Neuronal stem cell (in vitro differentiated cells): Measurements from ENCODE around the gene CLTCL1.
A peak's percentile ranks its signal among the peaks of the same experiment; 100 is the strongest.
"Not testable (repeated sequence)": the region's sequence is repeated elsewhere in the genome, so short reads cannot be mapped to it uniquely, and the experiment has no call there.

Experiments used
- DNase-seq: peaks from one replicate; pipeline ENCODE4 v3.0.0-alpha.2; 2013; ENCODE audit warnings: low spot score
- H2AFZ ChIP-seq: one replicate; pipeline ENCODE4 v1.6.1; 2013; ENCODE audit warnings: mild to moderate bottlenecking, low read length, inconsistent platforms
- H2AK5ac ChIP-seq: 2 replicates; pipeline ENCODE4 v1.6.1; 2013; ENCODE audit warnings: low read depth, mild to moderate bottlenecking, inconsistent platforms, low read length, moderate library complexity, mixed read lengths
- H2BK120ac ChIP-seq: 2 replicates; pipeline ENCODE4 v1.6.1; 2013; ENCODE audit warnings: low read depth, mild to moderate bottlenecking, inconsistent platforms, low read length, moderate library complexity, mixed read lengths
- H2BK12ac ChIP-seq: one replicate; pipeline ENCODE4 v1.6.1; 2013; ENCODE audit warnings: low read length, inconsistent platforms
- H2BK15ac ChIP-seq: 2 replicates; pipeline ENCODE4 v1.6.1; 2013; ENCODE audit warnings: mild to moderate bottlenecking, low read length, inconsistent platforms, mixed read lengths
- H2BK5ac ChIP-seq: one replicate; pipeline ENCODE4 v1.6.1; 2013; ENCODE audit warnings: inconsistent platforms, mild to moderate bottlenecking, low read length, moderate library complexity
- H3K14ac ChIP-seq: one replicate; pipeline ENCODE4 v1.6.1; 2013; ENCODE audit warnings: low read length, inconsistent platforms
- H3K18ac ChIP-seq: 2 replicates; pipeline ENCODE4 v1.6.1; 2013; ENCODE audit warnings: low read length, inconsistent platforms
- H3K23ac ChIP-seq: 2 replicates; pipeline ENCODE4 v1.6.1; 2013; ENCODE audit warnings: low read depth, mild to moderate bottlenecking, mixed read lengths, low read length, inconsistent platforms; ENCODE audit not compliant: poor library complexity
- H3K27ac ChIP-seq: replicated peaks from 3 replicates; pipeline ENCODE4 v1.5.1; 2013; ENCODE audit warnings: low read length, inconsistent platforms
- H3K27me3 ChIP-seq, 3 experiments: 2 replicates each; pipeline ENCODE4 v1.6.1; 2013; ENCODE audit warnings: low read length in 3 of 3, mild to moderate bottlenecking in 2 of 3, inconsistent platforms in 1 of 3, low read depth in 1 of 3, mixed read lengths in 1 of 3, moderate library complexity in 1 of 3; ENCODE audit not compliant: control insufficient read depth in 3 of 3, insufficient read depth in 3 of 3
- H3K36me3 ChIP-seq, 2 donors: replicated peaks in 1 of 2; 2 replicates each; pipeline ENCODE4 v1.6.1; 2013; ENCODE audit warnings: low read length in 2 of 2; ENCODE audit not compliant: control insufficient read depth in 2 of 2, insufficient read depth in 2 of 2
- H3K4ac ChIP-seq: 2 replicates; pipeline ENCODE4 v1.6.1; 2013; ENCODE audit warnings: inconsistent platforms, mild to moderate bottlenecking, low read length, moderate library complexity
- H3K4me1 ChIP-seq, 2 donors: 1 replicate in 1 of 2; 2 replicates in 1 of 2; pipeline ENCODE4 v1.6.1; 2013; ENCODE audit warnings: low read length in 2 of 2, low read depth in 1 of 2; ENCODE audit not compliant: control insufficient read depth in 2 of 2, insufficient read depth in 1 of 2
- H3K4me2 ChIP-seq: one replicate; pipeline ENCODE4 v1.6.1; 2013; ENCODE audit warnings: mild to moderate bottlenecking, low read length, inconsistent platforms; ENCODE audit not compliant: insufficient read depth, poor library complexity, severe bottlenecking
- H3K4me3 ChIP-seq, 2 donors: 2 replicates each; pipeline ENCODE4 v1.5.1; 2013; ENCODE audit warnings: low read length in 2 of 2, mild to moderate bottlenecking in 2 of 2, inconsistent platforms in 1 of 2, moderate library complexity in 1 of 2
- H3K79me1 ChIP-seq: one replicate; pipeline ENCODE4 v1.6.1; 2013; ENCODE audit warnings: low read depth, mild to moderate bottlenecking, inconsistent platforms, low read length, moderate library complexity
- H3K9ac ChIP-seq: one replicate; pipeline ENCODE4 v1.6.1; 2013; ENCODE audit warnings: mild to moderate bottlenecking, low read depth, low read length, inconsistent platforms; ENCODE audit not compliant: poor library complexity
- H3K9me3 ChIP-seq, 2 donors: replicated peaks in 1 of 2; 2 replicates each; pipeline versions ENCODE3 to v1.6.1; 2013; ENCODE audit warnings: low read length in 2 of 2, mild to moderate bottlenecking in 2 of 2, inconsistent platforms in 1 of 2, low read depth in 1 of 2, mixed read lengths in 1 of 2, moderate library complexity in 1 of 2; ENCODE audit not compliant: control insufficient read depth in 2 of 2, insufficient read depth in 1 of 2
- H4K8ac ChIP-seq: one replicate; pipeline ENCODE4 v1.6.1; 2013; ENCODE audit warnings: low read depth, mild to moderate bottlenecking, inconsistent platforms, low read length, moderate library complexity
- H4K91ac ChIP-seq: one replicate; pipeline ENCODE4 v1.6.1; 2013; ENCODE audit warnings: low read length, low read depth, mild to moderate bottlenecking, inconsistent platforms; ENCODE audit not compliant: poor library complexity
- WGBS, 2 donors: extraction: QIAGEN DNeasy Blood & Tissue Kit; methylation state at CpG; one replicate each; pipeline ENCODE4 v1.1.7; 2013; ENCODE audit warnings: missing lambda C conversion rate in 2 of 2, mixed read lengths in 1 of 2; ENCODE audit not compliant: insufficient read length in 2 of 2, insufficient replicate concordance in 1 of 2; ENCODE audit errors: extremely low coverage in 2 of 2; 5-methylcytosine and 5-hydroxymethylcytosine counted together

Gene CLTCL1

DNA sequence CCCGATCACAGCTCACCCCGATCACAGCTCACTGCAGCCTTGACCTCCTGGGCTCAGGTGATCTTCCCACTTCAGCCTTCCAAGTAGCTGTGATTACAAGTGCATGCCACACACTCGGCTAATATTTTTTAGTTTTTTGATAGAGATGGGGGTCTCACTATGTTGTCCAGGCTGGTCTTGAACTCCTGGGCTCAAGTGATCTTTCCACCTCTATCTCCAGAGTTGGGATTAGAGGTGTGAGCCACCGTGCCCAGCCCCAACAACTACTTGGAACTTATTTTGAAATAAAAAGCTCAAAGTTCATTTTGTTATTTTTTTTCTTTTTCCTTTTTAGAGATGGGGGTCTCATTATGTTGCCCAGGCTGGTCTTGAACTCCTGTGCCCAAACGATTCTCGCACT, 85.2 kb downstream of the CLTCL1 start:
- Histone ChIP-seq H3K18ac (no peak overlapping the region), H3K4me1 (peaks cover 0 to 2% of the 10 kb centered on the region in 2 donors), H3K36me3 (peaks cover 5 to 17% of the 10 kb centered on the region in 2 donors), H3K4me2 (no peak overlapping the region), H3K9ac (no peak overlapping the region), H3K27ac (no peak overlapping the region), H3K9me3 (no peaks in the 10 kb centered on the region), H2BK5ac (no peak overlapping the region), H3K79me1 (no peaks in the 10 kb centered on the region), H2BK12ac (no peak overlapping the region), H4K8ac (no peak overlapping the region), H2AK5ac (no peak overlapping the region), H3K27me3 (no peaks in the 10 kb centered on the region), H2BK15ac (no peak overlapping the region), H3K4me3 (no peak overlapping the region), H3K14ac (no peak overlapping the region), H2BK120ac (no peak overlapping the region), H3K4ac (no peak overlapping the region), H4K91ac (no peak overlapping the region), H2AFZ (no peak overlapping the region), H3K23ac (no peak overlapping the region)
- no CpG with 5 or more reads among the region's 6 CpGs for WGBS, 2 donors
- no peak for DNase-seq

DNA sequence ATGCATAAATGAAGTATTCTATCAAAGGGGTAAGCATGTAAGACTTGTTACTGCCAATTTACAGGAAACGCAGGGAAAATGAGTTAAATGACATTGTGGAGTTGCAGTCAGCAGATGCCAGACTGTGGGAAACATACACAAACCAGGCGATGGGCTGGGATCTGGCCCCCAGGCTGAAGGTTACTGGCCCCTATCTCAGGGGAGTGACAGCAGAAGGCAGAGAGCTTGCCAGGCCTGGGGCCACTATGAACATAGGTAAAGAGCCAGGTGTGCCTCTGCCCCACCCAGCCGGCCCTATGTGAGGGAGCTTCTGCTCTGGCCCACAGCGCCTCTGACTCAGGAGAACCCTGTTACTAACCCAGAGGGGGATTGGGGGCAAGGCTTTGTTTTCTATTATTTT, 86.9 kb downstream of the CLTCL1 start:
- no peak overlapping the region for H3K4me3 ChIP-seq
- WGBS, 2 donors, result no CpG with 5 or more reads among the region's 4 CpGs

DNA sequence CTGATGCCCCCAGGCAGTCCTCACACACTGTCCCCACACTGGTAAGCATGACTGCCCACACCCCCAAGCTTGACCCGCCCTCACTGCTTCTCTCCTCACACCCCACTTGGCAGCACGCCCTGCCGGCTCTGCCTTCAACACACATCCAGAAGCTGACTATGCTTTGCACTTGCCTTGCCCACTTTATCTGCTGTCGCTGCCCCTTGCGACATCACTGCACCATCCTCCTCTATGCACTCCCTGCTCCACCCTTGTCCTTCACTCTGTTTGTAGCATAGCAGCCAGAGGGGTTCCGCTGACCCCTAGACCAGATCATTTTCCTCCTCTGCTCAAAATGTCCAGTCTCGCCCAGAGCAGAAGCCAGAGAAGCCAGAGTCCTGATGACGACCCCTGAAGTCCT, 87.7 kb downstream of the CLTCL1 start:
- Histone ChIP-seq H3K79me1 (no peaks in the 10 kb centered on the region), H3K4me3 (peak overlapping the region in 1 of 2 donors; percentile 62), H3K9ac (no peak overlapping the region), H2BK5ac (no peak overlapping the region), H3K18ac (no peak overlapping the region), H2AFZ (no peak overlapping the region), H4K8ac (no peak overlapping the region), H3K4me2 (no peak overlapping the region), H2BK15ac (no peak overlapping the region), H3K27ac (no peak overlapping the region), H2BK120ac (no peak overlapping the region), H3K4ac (no peak overlapping the region), H4K91ac (no peak overlapping the region), H3K23ac (peak overlapping the region; percentile 52), H2BK12ac (no peak overlapping the region), H3K36me3 (peaks cover 3 to 10% of the 10 kb centered on the region in 2 donors), H3K9me3 (no peaks in the 10 kb centered on the region), H3K14ac (no peak overlapping the region), H3K4me1 (peaks cover 0 to 2% of the 10 kb centered on the region in 2 donors), H3K27me3 (no peaks in the 10 kb centered on the region), H2AK5ac (no peak overlapping the region)
- no CpG with 5 or more reads among the region's 8 CpGs for WGBS, 2 donors
- DNase-seq, result no peak

More for the DNA sequence above, 86.9 kb downstream of the CLTCL1 start:
- Histone ChIP-seq H3K27me3 (no peaks in the 10 kb centered on the region), H3K18ac (peak overlapping the region; percentile 16), H2AK5ac (no peak overlapping the region), H3K23ac (no peak overlapping the region), H2BK12ac (no peak overlapping the region), H2AFZ (no peak overlapping the region), H3K36me3 (peaks cover under 1 to 10% of the 10 kb centered on the region in 2 donors), H3K9me3 (no peaks in the 10 kb centered on the region), H3K14ac (no peak overlapping the region), H3K4me1 (peaks cover 0 to 2% of the 10 kb centered on the region in 2 donors), H4K91ac (no peak overlapping the region), H2BK120ac (no peak overlapping the region), H3K4ac (no peak overlapping the region), H4K8ac (no peak overlapping the region), H2BK5ac (no peak overlapping the region), H2BK15ac (no peak overlapping the region), H3K4me2 (no peak overlapping the region), H3K27ac (no peak overlapping the region), H3K9ac (no peak overlapping the region), H3K79me1 (no peaks in the 10 kb centered on the region)
- no peak for DNase-seq

DNA sequence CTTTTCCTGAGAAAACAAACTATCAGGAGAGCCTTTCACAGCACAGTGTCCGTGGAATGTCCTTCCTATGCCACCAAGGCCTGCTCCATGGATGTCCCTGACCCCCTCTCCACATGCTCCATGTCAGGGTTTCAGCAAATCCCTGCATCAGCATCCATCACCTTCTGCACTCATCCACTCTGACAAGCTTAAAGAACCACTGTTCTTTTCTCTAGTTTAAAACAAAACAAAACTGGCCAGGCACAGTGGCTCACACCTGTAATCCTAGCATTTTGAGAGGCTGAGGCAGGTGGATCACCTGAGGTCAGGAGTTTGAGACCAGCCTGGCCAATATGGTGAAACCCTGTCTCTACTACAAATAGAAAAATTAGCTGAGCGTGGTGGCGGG, 88.7 kb downstream of the CLTCL1 start:
- not testable (repeated sequence) for H3K23ac ChIP-seq, H3K9me3 ChIP-seq, H3K79me1 ChIP-seq, H3K4me3 ChIP-seq, H2BK12ac ChIP-seq, H3K36me3 ChIP-seq, H4K8ac ChIP-seq, H2BK120ac ChIP-seq, H3K4ac ChIP-seq, DNase-seq, H2AFZ ChIP-seq, H3K4me2 ChIP-seq, H4K91ac ChIP-seq, H3K14ac ChIP-seq, H3K27me3 ChIP-seq, H2BK15ac ChIP-seq, H3K9ac ChIP-seq, H3K18ac ChIP-seq, H3K27ac ChIP-seq, H3K4me1 ChIP-seq, H2BK5ac ChIP-seq, H2AK5ac ChIP-seq
- no CpG with 5 or more reads among the region's 3 CpGs for WGBS, 2 donors
